ENCODE data around the gene PWP1. TPM values are rescaled to one million over a fixed set of nuclear protein-coding genes. Genes with fewer than 3 reads are reported as not detected.

The PWP1 gene
- total RNA-seq, 2 donors from 2014 or later, result 35.7 to 37.8 TPM

DNA sequence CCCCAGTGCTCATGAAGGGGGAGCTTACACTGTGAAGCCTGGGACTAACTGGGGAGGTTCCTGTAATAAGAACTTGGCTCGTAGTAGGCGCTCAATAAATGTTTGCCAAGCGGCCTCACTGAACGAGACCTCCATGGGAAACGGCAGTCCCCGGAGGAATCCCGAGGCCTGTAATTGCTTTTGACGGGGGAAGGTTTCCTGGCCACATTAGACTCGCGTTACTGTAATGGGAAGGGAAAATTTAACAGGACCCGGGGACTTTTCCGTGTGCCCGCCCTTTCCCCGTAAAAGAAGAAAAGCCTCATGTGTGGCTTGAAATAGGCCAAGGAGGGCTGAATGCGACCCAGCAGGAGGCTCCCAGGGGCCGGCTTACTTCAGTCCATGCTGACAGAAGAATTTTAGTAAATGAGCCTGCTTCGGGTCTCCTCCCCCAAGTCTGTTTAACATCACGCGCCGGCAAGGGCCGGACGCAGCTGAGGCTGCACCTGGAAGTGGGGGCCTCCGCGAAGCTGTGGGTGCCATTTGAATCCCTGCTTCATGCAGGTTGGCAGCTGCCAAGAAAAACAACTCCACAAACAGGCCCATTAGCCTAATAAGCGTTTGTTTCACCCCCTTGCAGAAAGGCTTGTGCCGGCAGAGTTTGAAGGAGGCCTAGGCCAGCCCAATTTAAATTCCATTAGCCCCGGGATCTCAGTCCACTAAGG is 39.8 kb upstream of the PWP1 start:
- TF ChIP-seq, protein P1, sequence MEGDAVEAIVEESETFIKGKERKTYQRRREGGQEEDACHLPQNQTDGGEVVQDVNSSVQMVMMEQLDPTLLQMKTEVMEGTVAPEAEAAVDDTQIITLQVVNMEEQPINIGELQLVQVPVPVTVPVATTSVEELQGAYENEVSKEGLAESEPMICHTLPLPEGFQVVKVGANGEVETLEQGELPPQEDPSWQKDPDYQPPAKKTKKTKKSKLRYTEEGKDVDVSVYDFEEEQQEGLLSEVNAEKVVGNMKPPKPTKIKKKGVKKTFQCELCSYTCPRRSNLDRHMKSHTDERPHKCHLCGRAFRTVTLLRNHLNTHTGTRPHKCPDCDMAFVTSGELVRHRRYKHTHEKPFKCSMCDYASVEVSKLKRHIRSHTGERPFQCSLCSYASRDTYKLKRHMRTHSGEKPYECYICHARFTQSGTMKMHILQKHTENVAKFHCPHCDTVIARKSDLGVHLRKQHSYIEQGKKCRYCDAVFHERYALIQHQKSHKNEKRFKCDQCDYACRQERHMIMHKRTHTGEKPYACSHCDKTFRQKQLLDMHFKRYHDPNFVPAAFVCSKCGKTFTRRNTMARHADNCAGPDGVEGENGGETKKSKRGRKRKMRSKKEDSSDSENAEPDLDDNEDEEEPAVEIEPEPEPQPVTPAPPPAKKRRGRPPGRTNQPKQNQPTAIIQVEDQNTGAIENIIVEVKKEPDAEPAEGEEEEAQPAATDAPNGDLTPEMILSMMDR (conservative IDR thresholded peaks at IDR 0.05), result no peak
- Mint-ChIP-seq H3K4me3 (no peak overlapping the region), H3K4me1 (peaks cover 10% of the 10 kb centered on the region), H3K9me3 (no peaks in the 10 kb centered on the region), H3K27ac (peak overlapping the region; percentile 68), H3K27me3 (ENCODE audit: insufficient read depth) (no peaks in the 10 kb centered on the region), H3K36me3 (ENCODE audit: low read depth) (no peaks in the 10 kb centered on the region)
- no peak overlapping the region for H3K9ac ChIP-seq (ENCODE audit: extremely low read depth, low read length, poor library complexity, severe bottlenecking)
- 46 to 54% methylated on average over 16 to 27 of the region's 27 CpGs for WGBS, 2 experiments (ENCODE audit: insufficient coverage in 1 of 2, insufficient read length in 1 of 2)
- no peaks in the 10 kb centered on the region for H3K9me3 ChIP-seq (ENCODE audit: control insufficient read depth, low read length)
- H3K4me3 ChIP-seq (ENCODE audit: low read length), result no peak overlapping the region
- peak; percentile 92 for DNase-seq
- H3K36me3 ChIP-seq (ENCODE audit: control insufficient read depth, insufficient read depth, low read length), result no peaks in the 10 kb centered on the region
- H3K4me1 ChIP-seq (ENCODE audit: control insufficient read depth, insufficient read depth, low read length), result peaks cover 7% of the 10 kb centered on the region
- H3K27ac ChIP-seq (ENCODE audit: low read depth, low read length), result peak overlapping the region; percentile 68
- H3K27me3 ChIP-seq (ENCODE audit: control insufficient read depth, insufficient read depth, low read length, poor library complexity, severe bottlenecking), result no peaks in the 10 kb centered on the region

DNA sequence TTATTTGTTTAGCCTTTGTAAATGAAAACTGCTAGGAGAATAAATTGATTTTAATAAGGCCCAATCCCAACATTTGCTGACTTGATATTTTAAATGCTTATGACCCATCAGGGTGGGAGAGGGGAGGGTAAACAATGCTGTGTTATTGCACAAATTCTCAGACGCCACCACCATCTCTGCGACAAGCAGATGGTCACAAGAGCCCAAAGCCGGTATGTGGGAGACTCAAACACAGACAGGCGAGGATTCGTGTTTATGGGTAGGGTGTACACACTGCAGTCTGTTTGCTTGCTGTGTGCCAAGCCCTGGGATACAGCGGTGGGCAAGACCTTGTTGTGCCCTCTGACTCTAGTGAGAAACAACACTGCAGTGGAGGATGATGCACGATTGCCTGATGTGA is 39.2 kb upstream of the PWP1 start:
- TF ChIP-seq, protein P1 (conservative IDR thresholded peaks at IDR 0.05), result no peak
- H3K27ac Mint-ChIP-seq, result no peak overlapping the region
- H3K4me1 Mint-ChIP-seq, result peaks cover 10% of the 10 kb centered on the region
- WGBS, 2 experiments (ENCODE audit: insufficient coverage in 1 of 2, insufficient read length in 1 of 2), result 95 to 96% methylated on average over 5 to 7 of the region's 7 CpGs
- Histone ChIP-seq H3K27me3 (ENCODE audit: control insufficient read depth, insufficient read depth, low read length, poor library complexity, severe bottlenecking) (no peaks in the 10 kb centered on the region), H3K36me3 (ENCODE audit: control insufficient read depth, insufficient read depth, low read length) (no peaks in the 10 kb centered on the region), H3K9me3 (ENCODE audit: control insufficient read depth, low read length) (no peaks in the 10 kb centered on the region), H3K4me1 (ENCODE audit: control insufficient read depth, insufficient read depth, low read length) (peaks cover 7% of the 10 kb centered on the region), H3K27ac (ENCODE audit: low read depth, low read length) (peak overlapping the region; percentile 68), H3K9ac (ENCODE audit: extremely low read depth, low read length, poor library complexity, severe bottlenecking) (no peak overlapping the region), H3K4me3 (ENCODE audit: low read length) (no peak overlapping the region)
- H3K4me3 Mint-ChIP-seq, result no peak overlapping the region
- no peak for DNase-seq
- H3K9me3 Mint-ChIP-seq, result no peaks in the 10 kb centered on the region
- H3K27me3 Mint-ChIP-seq (ENCODE audit: insufficient read depth), result no peaks in the 10 kb centered on the region
- H3K36me3 Mint-ChIP-seq (ENCODE audit: low read depth), result no peaks in the 10 kb centered on the region

DNA sequence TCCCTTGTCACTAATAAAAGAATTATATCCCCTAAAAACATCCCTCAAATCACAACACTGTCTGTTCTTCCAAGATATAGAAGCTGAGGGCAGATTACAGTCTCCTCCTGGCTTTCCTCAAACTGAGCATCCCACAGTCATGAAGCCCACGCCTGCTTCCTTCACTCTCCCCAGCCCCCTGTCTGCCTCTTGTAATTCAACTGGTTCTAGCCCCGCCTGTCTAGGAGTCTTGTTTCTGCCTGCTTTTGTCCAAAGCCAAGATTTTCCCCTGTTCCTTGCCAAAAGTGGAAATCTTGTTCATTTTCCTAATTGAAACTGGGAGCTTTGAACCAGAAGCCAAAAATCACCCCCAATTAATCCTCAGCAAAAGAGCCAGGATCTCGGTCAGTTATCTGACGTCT is 35.9 kb upstream of the PWP1 start:
- no peak overlapping the region for H3K27ac ChIP-seq (ENCODE audit: low read depth, low read length)
- H3K4me1 Mint-ChIP-seq, result peaks cover 13% of the 10 kb centered on the region
- no peak overlapping the region for H3K4me3 ChIP-seq (ENCODE audit: low read length)
- no peaks in the 10 kb centered on the region for H3K9me3 ChIP-seq (ENCODE audit: control insufficient read depth, low read length)
- no peak overlapping the region for H3K4me3 Mint-ChIP-seq
- H3K4me1 ChIP-seq (ENCODE audit: control insufficient read depth, insufficient read depth, low read length), result peaks cover 10% of the 10 kb centered on the region
- H3K9ac ChIP-seq (ENCODE audit: extremely low read depth, low read length, poor library complexity, severe bottlenecking), result no peak overlapping the region
- DNase-seq, result no peak
- no peaks in the 10 kb centered on the region for H3K27me3 Mint-ChIP-seq (ENCODE audit: insufficient read depth)
- H3K27me3 ChIP-seq (ENCODE audit: control insufficient read depth, insufficient read depth, low read length, poor library complexity, severe bottlenecking), result no peaks in the 10 kb centered on the region
- H3K27ac Mint-ChIP-seq, result no peak overlapping the region
- 86 to 92% methylated on average over 3 to 4 of the region's 4 CpGs for WGBS, 2 experiments (ENCODE audit: insufficient coverage in 1 of 2, insufficient read length in 1 of 2)
- H3K9me3 Mint-ChIP-seq, result no peaks in the 10 kb centered on the region
- H3K36me3 Mint-ChIP-seq (ENCODE audit: low read depth), result no peaks in the 10 kb centered on the region
- no peaks in the 10 kb centered on the region for H3K36me3 ChIP-seq (ENCODE audit: control insufficient read depth, insufficient read depth, low read length)
- TF ChIP-seq, protein P1 (conservative IDR thresholded peaks at IDR 0.05), result no peak
